Heart left ventricle (tissue), 16 donors: Measurements from ENCODE around the gene MDH2. TPM values are rescaled to one million over a fixed set of nuclear protein-coding genes. Genes with fewer than 3 reads are reported as not detected.
A peak's percentile ranks its signal among the peaks of the same experiment; 100 is the strongest.

Source experiments
- ATAC-seq, 4 donors: fragments of 200-7000 bp; cut with Tn5 transposase; one replicate each; pipeline ENCODE4 v1.9.1; 2020 to 2022; ENCODE audit warnings: moderate library complexity in 4 of 4, mild to moderate bottlenecking in 3 of 4, moderate number of reproducible peaks in 1 of 4
- DNase-seq, 5 donors: peaks; one replicate each; pipeline ENCODE4 v3.0.0-alpha.2; 2020
- H3K27ac ChIP-seq, 12 donors: fragments of 200-600 bp; sonication (generic) in 4 of 12; one replicate each; pipeline versions ENCODE4 v1.5.0 to v1.8.0; 2016 to 2022; ENCODE audit warnings: mild to moderate bottlenecking in 2 of 12
- H3K27me3 ChIP-seq, 9 donors: fragments of 200-600 bp; sonication (generic) in 2 of 9; one replicate each; pipeline versions ENCODE4 v1.5.1 to v1.8.0; 2016 to 2022; ENCODE audit warnings: mild to moderate bottlenecking in 3 of 9
- H3K36me3 ChIP-seq, 9 donors: fragments of 200-600 bp; sonication (generic) in 2 of 9; one replicate each; pipeline versions ENCODE4 v1.5.0 to v1.8.0; 2018 to 2022; ENCODE audit warnings: mild to moderate bottlenecking in 2 of 9
- H3K4me1 ChIP-seq, 12 donors: fragments of 200-600 bp; sonication (generic) in 4 of 12; one replicate each; pipeline versions ENCODE4 v1.5.0 to v1.8.0; 2016 to 2022; ENCODE audit warnings: mild to moderate bottlenecking in 3 of 12
- H3K4me3 ChIP-seq, 12 donors: fragments of 200-600 bp; sonication (generic) in 4 of 12; one replicate each; pipeline versions ENCODE4 v1.5.0 to v1.8.0; 2017 to 2022; ENCODE audit warnings: mild to moderate bottlenecking in 9 of 12, moderate library complexity in 4 of 12
- H3K9me3 ChIP-seq, 12 donors: fragments of 200-600 bp; sonication (generic) in 4 of 12; one replicate each; pipeline versions ENCODE4 v1.5.0 to v1.8.0; 2016 to 2022; ENCODE audit warnings: mild to moderate bottlenecking in 1 of 12
- POLR2A ChIP-seq, 2 donors: fragments of 450-650 bp; IDR thresholded peaks; one replicate each; pipeline ENCODE4 v1.6.1; 2017; ENCODE audit warnings: antibody characterized with exemption in 2 of 2, mild to moderate bottlenecking in 2 of 2, moderate library complexity in 2 of 2
- WGBS, 4 donors: extraction: QIAGEN DNeasy Blood & Tissue Kit in 2 of 4; methylation state at CpG; one replicate each; pipeline versions ENCODE4 v1.1.5 to v1.1.7; 2013 to 2018; 5-methylcytosine and 5-hydroxymethylcytosine counted together
- intact Hi-C, 10 donors: fragments of 100-400 bp; cut with DNase I; formaldehyde crosslinking; loops; one replicate each; pipeline versions ENCODE4 v1.11.1 to v1.14.2; 2022
- polyA plus RNA-seq, 2 donors: library from polyadenylated mRNA; stranded (reverse); fragments of 200-250 nt; gene quantifications; one replicate each; pipeline ENCODE4 v1.2.3, GENCODE V29; 2013
- total RNA-seq, 9 donors: library from RNA; depleted of rRNA in 2 of 9; stranded (reverse); fragments of >200 nt in 2 of 9; fragmentation: NEBNext Ultra II Directional in 3 of 9; extraction: Animal tissue kit (Norgen Biotek cat#: 25700) in 3 of 9; gene quantifications; one replicate each; pipeline versions ENCODE4 v1.1.0 to v1.2.4, GENCODE V29; 2016 to 2023
- TF ChIP-seq, protein P1 (sequence below), 12 donors: fragments of 200-600 bp; sonication (generic) in 4 of 12; IDR thresholded peaks; one replicate each; pipeline versions ENCODE4 v1.5.0 to v1.8.0; 2018 to 2022; ENCODE audit warnings: antibody characterized with exemption in 12 of 12, mild to moderate bottlenecking in 5 of 12
- donor health status: ischemic (EF 13 %, LVEDD 7.1; RV severe dilation, severe dysfunction).
- donor health status: healthy with polysubstance abuse.
- donor health status: DM: no; HTN: yes; CAD: no.
- donor health status: DM: no; HTN: no; CAD: no.
- donor health status: ischemic (EF 25% LVEDD 6.9; RV normal size, moderate dysfunction).
- donor health status: ischemic (EF 25% LVEDD 5.7; RV mildly dilated, moderate dysfunction).
- donor health status: healthy.
- donor health status: DM: yes; HTN: yes; CAD: no.
- donor health status: ischemic (EF 35%, LVEDD 5.7; RV mildly dilated, moderate dysfunction).
- donor health status: nonischemic (EF 11% LVEDD 7.7; RV severe dilation, severe dysfunction).
- donor health status: DM: yes; HTN: yes; CAD: no.
- donor health status: PGD.
- donor health status: ischemic (EF 29% LVEDD 5.4; RV normal size, mild dysfunction).
- donor health status: nonischemic (EF 23%, LVEDD 6.1; RV moderate dilation, normal function).

Gene MDH2
- total and polyA plus RNA-seq, 11 donors, result 140 to 591 (median 393) TPM

DNA sequence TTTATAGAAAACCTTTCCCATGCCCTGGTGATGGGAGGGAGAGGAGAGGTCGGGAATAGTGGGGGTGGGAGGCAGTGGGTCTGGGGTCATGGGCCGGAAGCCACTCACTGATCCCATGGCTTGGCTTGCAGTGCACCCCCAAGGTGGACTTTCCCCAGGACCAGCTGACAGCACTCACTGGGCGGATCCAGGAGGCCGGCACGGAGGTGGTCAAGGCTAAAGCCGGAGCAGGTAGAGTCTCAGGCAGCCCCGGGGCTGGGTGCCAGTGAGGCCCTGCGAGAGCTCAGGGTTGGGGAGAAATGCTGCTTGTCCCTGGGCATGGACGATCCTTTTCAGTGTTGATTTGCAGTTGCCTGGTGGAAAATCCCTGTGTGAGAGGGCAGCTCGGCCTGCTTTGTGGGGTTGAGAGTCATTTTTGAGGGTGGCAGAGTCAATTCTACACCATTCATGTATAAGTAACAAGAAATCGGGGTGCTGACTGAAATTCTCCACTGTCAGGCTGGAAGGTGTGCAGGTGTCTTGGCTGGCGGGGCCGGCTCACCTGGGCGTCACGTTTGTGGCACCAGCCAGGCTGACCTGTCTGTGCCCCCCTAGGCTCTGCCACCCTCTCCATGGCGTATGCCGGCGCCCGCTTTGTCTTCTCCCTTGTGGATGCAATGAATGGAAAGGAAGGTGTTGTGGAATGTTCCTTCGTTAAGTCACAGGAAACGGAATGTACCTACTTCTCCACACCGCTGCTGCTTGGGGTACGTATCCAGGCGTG, 16.5 kb downstream of the MDH2 start:
- WGBS, 4 donors, result 95 to 97% (median 96%) methylated on average over 18 to 24 of the region's 24 CpGs
- Histone ChIP-seq H3K4me3 (no peak overlapping the region), H3K4me1 (peaks cover 0 to 48% (median 17%) of the 10 kb centered on the region in 12 donors), H3K36me3 (peaks cover 3 to 85% (median 76%) of the 10 kb centered on the region in 9 donors), H3K27ac (no peak overlapping the region), H3K27me3 (no peaks in the 10 kb centered on the region), H3K9me3 (no peaks in the 10 kb centered on the region)
- TF ChIP-seq, protein P1, sequence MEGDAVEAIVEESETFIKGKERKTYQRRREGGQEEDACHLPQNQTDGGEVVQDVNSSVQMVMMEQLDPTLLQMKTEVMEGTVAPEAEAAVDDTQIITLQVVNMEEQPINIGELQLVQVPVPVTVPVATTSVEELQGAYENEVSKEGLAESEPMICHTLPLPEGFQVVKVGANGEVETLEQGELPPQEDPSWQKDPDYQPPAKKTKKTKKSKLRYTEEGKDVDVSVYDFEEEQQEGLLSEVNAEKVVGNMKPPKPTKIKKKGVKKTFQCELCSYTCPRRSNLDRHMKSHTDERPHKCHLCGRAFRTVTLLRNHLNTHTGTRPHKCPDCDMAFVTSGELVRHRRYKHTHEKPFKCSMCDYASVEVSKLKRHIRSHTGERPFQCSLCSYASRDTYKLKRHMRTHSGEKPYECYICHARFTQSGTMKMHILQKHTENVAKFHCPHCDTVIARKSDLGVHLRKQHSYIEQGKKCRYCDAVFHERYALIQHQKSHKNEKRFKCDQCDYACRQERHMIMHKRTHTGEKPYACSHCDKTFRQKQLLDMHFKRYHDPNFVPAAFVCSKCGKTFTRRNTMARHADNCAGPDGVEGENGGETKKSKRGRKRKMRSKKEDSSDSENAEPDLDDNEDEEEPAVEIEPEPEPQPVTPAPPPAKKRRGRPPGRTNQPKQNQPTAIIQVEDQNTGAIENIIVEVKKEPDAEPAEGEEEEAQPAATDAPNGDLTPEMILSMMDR (IDR thresholded peaks at IDR 0.05), result no peak
- no peak for TF ChIP-seq POLR2A (IDR thresholded peaks at IDR 0.05)
- DNase-seq, result no peak
- no peak for ATAC-seq
- intact Hi-C loops, result no loop called here

DNA sequence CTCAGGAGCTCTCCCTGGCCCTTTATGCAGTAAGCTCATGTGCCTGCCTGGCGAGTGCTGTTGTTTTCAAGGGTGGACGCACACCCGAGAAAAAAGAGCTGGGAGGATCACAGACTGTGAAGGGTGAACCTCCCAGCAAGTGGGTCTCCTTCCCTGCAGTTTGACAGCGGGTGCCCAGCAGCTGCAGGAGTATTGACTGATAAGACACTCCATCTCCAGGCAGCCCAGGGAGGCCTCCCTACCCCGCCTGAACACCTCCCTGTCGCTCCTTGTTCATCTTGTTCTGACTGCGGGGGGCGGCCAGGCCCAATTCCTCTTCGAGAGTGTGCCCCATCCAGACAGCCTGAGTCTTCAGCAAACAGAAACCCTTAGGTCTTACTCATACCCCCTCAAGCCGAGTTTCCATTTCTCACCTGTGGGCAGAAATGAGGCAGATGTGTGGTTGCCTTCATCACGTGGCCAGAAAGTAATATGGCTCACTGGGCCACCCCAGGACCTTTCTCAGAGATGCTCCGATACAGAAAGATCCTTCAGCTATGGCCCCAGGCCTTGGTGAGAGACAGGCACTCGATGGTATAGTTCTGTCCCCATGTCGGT, 17.2 kb downstream of the MDH2 start:
- TF ChIP-seq, protein P1 (IDR thresholded peaks at IDR 0.05), result no peak
- no peak for TF ChIP-seq POLR2A (IDR thresholded peaks at IDR 0.05)
- Histone ChIP-seq H3K27me3 (no peaks in the 10 kb centered on the region), H3K27ac (no peak overlapping the region), H3K36me3 (peaks cover 3 to 78% (median 69%) of the 10 kb centered on the region in 9 donors), H3K4me1 (peaks cover 0 to 54% (median 18%) of the 10 kb centered on the region in 12 donors), H3K9me3 (no peaks in the 10 kb centered on the region), H3K4me3 (no peak overlapping the region)
- no peak for ATAC-seq
- no peak for DNase-seq
- intact Hi-C loops, result no loop called here
- 86 to 93% (median 92%) methylated on average over 14 of the region's 14 CpGs for WGBS, 4 donors

DNA sequence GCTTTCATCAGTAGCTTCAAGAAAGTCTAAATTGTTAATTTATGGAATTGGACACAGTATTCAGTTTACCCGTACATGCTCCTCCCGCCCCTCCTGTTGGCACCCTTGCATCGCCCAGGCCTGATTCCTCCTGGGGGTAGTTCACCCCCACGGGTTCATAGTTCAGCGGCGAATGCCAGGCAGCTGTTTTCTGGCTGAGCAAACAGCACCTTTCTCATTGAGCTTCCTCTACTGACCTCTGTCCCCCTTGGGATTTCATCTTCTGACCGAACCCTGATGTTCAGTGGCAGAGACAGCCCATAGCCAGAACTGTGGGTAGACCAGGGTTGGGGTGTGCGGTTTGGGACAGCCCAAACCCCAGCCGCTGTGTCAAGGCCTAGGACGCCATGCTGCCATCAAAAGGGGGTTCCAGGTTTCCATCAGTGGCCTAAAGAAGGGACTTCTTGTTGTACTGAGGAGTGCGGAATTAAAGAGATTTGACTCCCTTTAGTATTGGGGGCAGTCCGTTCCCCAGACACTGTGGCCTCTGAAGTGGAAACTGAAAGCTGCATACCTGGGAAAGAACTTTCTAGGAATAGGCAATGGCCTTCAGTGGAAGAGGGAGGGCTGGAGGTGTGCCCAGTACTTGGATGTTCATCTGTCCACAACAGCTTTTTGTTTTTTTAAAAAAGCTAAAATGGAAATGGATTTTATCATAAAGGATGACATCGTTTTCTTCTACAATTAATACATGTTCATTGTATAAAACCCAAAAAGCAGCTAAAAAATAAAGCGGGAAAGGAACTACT, 19.0 kb downstream of the MDH2 start:
- Histone ChIP-seq H3K9me3 (no peaks in the 10 kb centered on the region), H3K4me3 (no peak overlapping the region), H3K27ac (peak overlapping the region in 6 of 12 donors; percentile 24 to 82 (median 64)), H3K27me3 (no peaks in the 10 kb centered on the region), H3K36me3 (peaks cover 3 to 60% (median 52%) of the 10 kb centered on the region in 9 donors), H3K4me1 (peaks cover 0 to 44% (median 9%) of the 10 kb centered on the region in 12 donors)
- ATAC-seq, result no peak
- no peak for DNase-seq
- TF ChIP-seq, protein P1 (IDR thresholded peaks at IDR 0.05), result no peak
- no peak for TF ChIP-seq POLR2A (IDR thresholded peaks at IDR 0.05)
- intact Hi-C loops, result no loop called here
- WGBS, 4 donors, result 85 to 91% (median 88%) methylated on average over 14 of the region's 14 CpGs

DNA sequence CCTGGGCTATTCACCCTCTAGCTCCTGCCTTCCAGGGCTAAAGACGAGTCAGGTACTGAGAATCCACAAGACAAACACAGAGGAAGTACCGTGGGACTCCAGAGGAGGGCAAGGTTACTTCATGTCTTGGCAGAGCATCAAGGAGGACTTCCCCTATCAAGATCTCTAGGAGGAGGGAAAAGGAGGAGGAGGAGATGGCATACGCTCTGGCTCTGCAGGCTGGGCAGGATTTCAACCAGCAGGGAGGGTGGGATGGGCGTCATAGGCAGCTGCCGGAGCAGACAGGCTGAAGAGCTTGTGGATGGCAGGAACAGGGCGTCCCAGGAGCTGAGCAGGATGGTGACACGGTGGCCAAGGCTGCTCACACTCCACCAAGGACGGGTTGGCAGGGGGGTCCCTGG, 21.3 kb downstream of the MDH2 start:
- ATAC-seq (peak; percentile 87 to 93 (median 89)), DNase-seq (peak; percentile 33 to 90 (median 78))
- Histone ChIP-seq H3K4me1 (peaks cover 0 to 33% (median 6%) of the 10 kb centered on the region in 12 donors), H3K27me3 (no peaks in the 10 kb centered on the region), H3K4me3 (no peak overlapping the region), H3K36me3 (peaks cover 3 to 36% (median 29%) of the 10 kb centered on the region in 9 donors), H3K9me3 (no peaks in the 10 kb centered on the region), H3K27ac (peak overlapping the region in 4 of 12 donors; percentile 64 to 87 (median 74))
- 13 to 23% (median 18%) methylated on average over 8 of the region's 8 CpGs for WGBS, 4 donors
- intact Hi-C loops, result no loop called here
- no peak for TF ChIP-seq POLR2A (IDR thresholded peaks at IDR 0.05)
- TF ChIP-seq, protein P1 (IDR thresholded peaks at IDR 0.05), result no peak
